ENCODE data around the gene IGFBP4. TPM values are rescaled to one million over a fixed set of nuclear protein-coding genes. Genes with fewer than 3 reads are reported as not detected.

The IGFBP4 gene
- total RNA-seq, 1 donor from 2014 or later = 108 TPM

DNA sequence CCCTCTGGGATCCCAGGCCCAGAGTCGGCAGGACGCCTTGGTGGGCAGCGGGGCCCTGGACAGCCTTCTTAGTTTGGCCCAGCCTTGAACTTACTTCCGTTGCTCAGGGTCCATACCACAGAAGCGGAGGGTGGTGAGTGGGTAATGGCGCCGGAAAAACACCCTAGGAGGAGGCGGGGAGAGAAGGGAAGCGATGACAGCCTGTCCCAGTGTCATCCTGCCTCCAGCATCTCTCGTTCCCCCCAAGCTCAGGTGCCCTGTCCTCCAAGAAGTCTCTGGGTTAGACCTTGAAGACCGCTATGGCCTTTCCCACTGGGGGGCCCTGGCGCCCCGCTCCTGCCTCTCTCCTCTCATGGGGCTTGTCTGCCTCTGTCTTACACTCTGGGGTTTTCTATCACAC is 35.2 kb downstream of the IGFBP4 start:
- no peak for DNase-seq (ENCODE audit: low spot score in 2 of 2, unreplicated experiment in 2 of 2)
- Mint-ChIP-seq H3K27me3 (ENCODE audit: low read depth) (no peaks in the 10 kb centered on the region), H3K9me3 (no peaks in the 10 kb centered on the region), H3K4me1 (peaks cover 16% of the 10 kb centered on the region), H3K36me3 (no peaks in the 10 kb centered on the region), H3K27ac (no peak overlapping the region), H3K4me3 (no peak overlapping the region)
- TF ChIP-seq, protein P1, sequence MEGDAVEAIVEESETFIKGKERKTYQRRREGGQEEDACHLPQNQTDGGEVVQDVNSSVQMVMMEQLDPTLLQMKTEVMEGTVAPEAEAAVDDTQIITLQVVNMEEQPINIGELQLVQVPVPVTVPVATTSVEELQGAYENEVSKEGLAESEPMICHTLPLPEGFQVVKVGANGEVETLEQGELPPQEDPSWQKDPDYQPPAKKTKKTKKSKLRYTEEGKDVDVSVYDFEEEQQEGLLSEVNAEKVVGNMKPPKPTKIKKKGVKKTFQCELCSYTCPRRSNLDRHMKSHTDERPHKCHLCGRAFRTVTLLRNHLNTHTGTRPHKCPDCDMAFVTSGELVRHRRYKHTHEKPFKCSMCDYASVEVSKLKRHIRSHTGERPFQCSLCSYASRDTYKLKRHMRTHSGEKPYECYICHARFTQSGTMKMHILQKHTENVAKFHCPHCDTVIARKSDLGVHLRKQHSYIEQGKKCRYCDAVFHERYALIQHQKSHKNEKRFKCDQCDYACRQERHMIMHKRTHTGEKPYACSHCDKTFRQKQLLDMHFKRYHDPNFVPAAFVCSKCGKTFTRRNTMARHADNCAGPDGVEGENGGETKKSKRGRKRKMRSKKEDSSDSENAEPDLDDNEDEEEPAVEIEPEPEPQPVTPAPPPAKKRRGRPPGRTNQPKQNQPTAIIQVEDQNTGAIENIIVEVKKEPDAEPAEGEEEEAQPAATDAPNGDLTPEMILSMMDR (IDR thresholded peaks at IDR 0.05; ENCODE audit: unreplicated experiment) = no peak

DNA sequence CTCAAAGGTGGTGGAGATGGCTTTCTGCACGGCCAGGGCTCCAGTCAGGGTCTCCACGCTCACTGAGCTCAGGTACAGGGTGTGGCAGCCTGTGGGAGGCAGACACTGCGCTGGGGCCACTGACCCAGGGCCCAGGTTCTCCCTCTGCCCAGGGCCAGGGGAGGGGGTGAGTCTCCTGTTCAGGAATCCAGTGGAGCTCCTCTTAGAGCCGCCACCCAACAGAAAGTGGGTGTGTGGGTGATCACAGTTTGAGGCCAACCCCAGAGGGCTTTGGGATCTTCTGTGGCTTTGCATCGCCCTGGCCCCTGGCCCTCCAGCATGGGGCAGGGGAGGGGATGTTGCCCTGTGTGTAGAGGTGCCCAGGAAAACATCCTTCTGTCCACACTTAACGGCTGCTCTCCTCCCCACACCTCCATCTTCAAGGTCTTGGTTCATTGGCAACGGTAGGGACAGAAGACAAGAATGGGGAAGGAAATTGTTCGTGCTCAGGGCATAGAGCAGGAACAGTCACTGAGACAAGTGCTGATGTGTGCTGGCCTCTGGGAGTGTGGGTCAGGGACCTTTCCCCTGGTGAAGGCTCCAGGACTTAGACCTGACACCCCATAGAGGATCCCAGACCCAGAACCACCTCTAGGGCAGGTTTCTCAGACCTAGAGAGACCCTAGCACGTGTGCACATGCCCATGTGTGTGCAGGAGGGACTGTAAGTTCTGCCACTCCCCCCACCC is 36.7 kb downstream of the IGFBP4 start:
- no peaks in the 10 kb centered on the region for H3K36me3 Mint-ChIP-seq
- no peak overlapping the region for H3K27ac Mint-ChIP-seq
- TF ChIP-seq, protein P1 (IDR thresholded peaks at IDR 0.05; ENCODE audit: unreplicated experiment) = no peak
- peaks cover 11% of the 10 kb centered on the region for H3K4me1 Mint-ChIP-seq
- no peaks in the 10 kb centered on the region for H3K9me3 Mint-ChIP-seq
- no peak for DNase-seq (ENCODE audit: low spot score in 2 of 2, unreplicated experiment in 2 of 2)
- H3K4me3 Mint-ChIP-seq = no peak overlapping the region
- H3K27me3 Mint-ChIP-seq (ENCODE audit: low read depth) = no peaks in the 10 kb centered on the region

DNA sequence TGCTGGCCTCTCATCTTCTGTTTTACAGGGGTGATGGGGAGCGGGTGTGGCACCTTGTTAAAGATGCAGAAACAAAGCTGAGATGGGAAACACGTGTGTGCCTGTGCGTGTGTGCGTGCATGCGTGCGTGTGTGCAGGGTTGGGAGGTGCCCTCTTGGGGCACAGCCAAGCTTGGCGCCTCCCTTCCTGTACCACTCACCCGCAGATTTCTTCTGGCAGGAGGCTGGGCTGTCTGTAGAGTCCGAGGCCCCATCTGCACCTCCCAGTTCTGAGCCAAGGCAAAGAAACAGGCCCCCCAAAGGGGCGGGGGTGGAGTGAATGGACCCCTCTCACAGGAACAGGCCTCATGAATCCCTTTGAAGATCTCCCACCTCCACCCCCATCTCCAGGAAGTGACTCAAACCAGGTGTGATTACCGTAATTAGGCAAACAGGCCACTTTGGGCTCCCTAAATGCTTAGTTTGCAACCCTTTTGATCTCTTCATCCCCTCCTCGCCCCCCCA is 37.3 kb downstream of the IGFBP4 start:
- Mint-ChIP-seq H3K4me1 (peaks cover 12% of the 10 kb centered on the region), H3K27ac (no peak overlapping the region), H3K4me3 (no peak overlapping the region), H3K36me3 (no peaks in the 10 kb centered on the region), H3K27me3 (ENCODE audit: low read depth) (no peaks in the 10 kb centered on the region), H3K9me3 (no peaks in the 10 kb centered on the region)
- TF ChIP-seq, protein P1 (IDR thresholded peaks at IDR 0.05; ENCODE audit: unreplicated experiment) = no peak
- no peak for DNase-seq (ENCODE audit: low spot score in 2 of 2, unreplicated experiment in 2 of 2)

DNA sequence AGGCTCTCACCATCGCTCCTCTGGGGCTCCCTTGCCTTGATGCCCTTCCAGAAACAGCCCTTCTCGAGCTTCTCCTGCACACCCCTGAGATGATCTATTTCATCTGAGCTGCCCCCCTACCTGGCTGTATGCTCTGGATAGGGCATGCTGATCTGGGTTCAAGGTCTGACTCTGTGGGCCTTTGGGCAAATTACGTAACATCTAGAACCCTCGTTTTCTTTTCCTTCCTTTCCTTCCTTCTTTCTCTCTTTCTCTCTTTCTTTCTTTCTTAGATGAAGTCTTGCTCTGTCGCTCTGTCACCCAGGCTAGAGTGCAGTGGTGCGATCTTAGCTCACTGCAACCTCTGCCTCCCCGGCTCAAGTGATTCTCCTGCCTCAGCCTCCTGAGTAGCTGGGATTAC is 37.9 kb downstream of the IGFBP4 start:
- Mint-ChIP-seq H3K9me3 (no peaks in the 10 kb centered on the region), H3K4me1 (peaks cover 14% of the 10 kb centered on the region), H3K36me3 (no peaks in the 10 kb centered on the region), H3K27ac (no peak overlapping the region), H3K4me3 (no peak overlapping the region), H3K27me3 (ENCODE audit: low read depth) (no peaks in the 10 kb centered on the region)
- TF ChIP-seq, protein P1 (IDR thresholded peaks at IDR 0.05; ENCODE audit: unreplicated experiment) = no peak
- no peak for DNase-seq (ENCODE audit: low spot score in 2 of 2, unreplicated experiment in 2 of 2)

DNA sequence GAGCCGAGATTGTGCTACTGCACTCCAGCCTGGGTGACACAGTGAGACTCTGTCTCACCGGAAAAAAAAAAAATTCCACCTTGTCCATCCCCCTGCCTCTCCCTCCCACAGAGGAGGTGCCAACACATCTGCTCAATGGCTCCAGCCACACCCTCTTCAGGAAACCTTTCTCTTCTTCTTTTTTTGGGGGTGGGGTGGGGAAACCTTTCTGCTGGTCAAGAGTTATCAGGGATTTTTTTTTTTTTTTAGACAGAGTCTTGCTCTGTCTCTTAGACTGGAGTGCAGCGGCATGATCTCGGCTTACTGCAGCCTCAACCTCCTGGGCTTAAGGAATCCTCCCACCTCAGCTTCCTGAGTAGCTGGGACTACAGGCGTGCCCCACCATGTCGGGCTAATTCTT is 39.5 kb downstream of the IGFBP4 start:
- Mint-ChIP-seq H3K36me3 (no peaks in the 10 kb centered on the region), H3K4me1 (peaks cover 20% of the 10 kb centered on the region), H3K9me3 (no peaks in the 10 kb centered on the region), H3K4me3 (no peak overlapping the region), H3K27me3 (ENCODE audit: low read depth) (no peaks in the 10 kb centered on the region), H3K27ac (no peak overlapping the region)
- no peak for DNase-seq (ENCODE audit: low spot score in 2 of 2, unreplicated experiment in 2 of 2)
- TF ChIP-seq, protein P1 (IDR thresholded peaks at IDR 0.05; ENCODE audit: unreplicated experiment) = no peak

Measured in mesothelial cell of epicardium (in vitro differentiated cells).